Keratinocyte (primary cell): ENCODE measurements around the gene KCNQ1OT1. TPM values are rescaled to one million over a fixed set of nuclear protein-coding genes. Genes with fewer than 3 reads are reported as not detected.

ENCODE experiments used
- DNase-seq: peaks from one replicate; pipeline ENCODE4 v3.0.0-alpha.2; 2011; ENCODE audit warnings: low read depth, missing footprints, low spot score
- FAIRE-seq: peaks from 2 replicates; lab custom pipeline; 2011; peaks lifted over from hg19 to GRCh38; lab: Jason Lieb, UNC
- H2AFZ ChIP-seq: 2 replicates; pipeline ENCODE4 v1.6.0; 2012; ENCODE audit warnings: low read length, control low read depth, inconsistent platforms; ENCODE audit not compliant: control insufficient read depth
- H3K27ac ChIP-seq: 2 replicates; pipeline ENCODE4 v1.5.1; 2011; ENCODE audit warnings: low read length; ENCODE audit not compliant: control insufficient read depth, insufficient read depth
- H3K27me3 ChIP-seq: 3 replicates; pipeline ENCODE4 v1.6.0; 2011; ENCODE audit warnings: low read length; ENCODE audit not compliant: control insufficient read depth, insufficient read depth; ENCODE audit errors: extremely low read depth
- H3K36me3 ChIP-seq, 2 experiments: 2 replicates in 1 of 2; 3 replicates in 1 of 2; pipeline ENCODE4 v1.5.1; 2011; ENCODE audit warnings: low read length in 2 of 2, mild to moderate bottlenecking in 1 of 2; ENCODE audit not compliant: control insufficient read depth in 2 of 2, insufficient read depth in 2 of 2; ENCODE audit errors: extremely low read depth in 1 of 2
- H3K4me1 ChIP-seq: 3 replicates; pipeline ENCODE4 v1.5.1; 2011; ENCODE audit warnings: low read length; ENCODE audit not compliant: control insufficient read depth, insufficient read depth; ENCODE audit errors: extremely low read depth
- H3K4me2 ChIP-seq: 3 replicates; pipeline ENCODE4 v1.6.0; 2011; ENCODE audit warnings: low read depth, low read length; ENCODE audit not compliant: control insufficient read depth, insufficient read depth; ENCODE audit errors: extremely low read depth
- H3K4me3 ChIP-seq, 3 experiments: fragments of 200-600 bp in 1 of 3; sonication (generic) in 1 of 3; 2 replicates in 2 of 3; 3 replicates in 1 of 3; pipeline ENCODE4 v1.5.1; 2011 to 2016; ENCODE audit warnings: low read length in 3 of 3, mild to moderate bottlenecking in 3 of 3, control low read depth in 2 of 3, inconsistent platforms in 1 of 3, low read depth in 1 of 3, mixed read lengths in 1 of 3, mixed run types in 1 of 3, moderate library complexity in 1 of 3; ENCODE audit not compliant: control insufficient read depth in 2 of 3, insufficient read depth in 2 of 3; ENCODE audit errors: extremely low read depth in 1 of 3
- H3K79me2 ChIP-seq: 2 replicates; pipeline ENCODE4 v1.6.0; 2012; ENCODE audit warnings: low read length; ENCODE audit not compliant: control insufficient read depth, insufficient read depth
- H3K9ac ChIP-seq: 3 replicates; pipeline ENCODE4 v1.6.0; 2011; ENCODE audit warnings: low read length; ENCODE audit not compliant: control insufficient read depth, insufficient read depth; ENCODE audit errors: extremely low read depth
- H3K9me1 ChIP-seq: 3 replicates; pipeline ENCODE4 v1.6.0; 2011; ENCODE audit warnings: low read length; ENCODE audit not compliant: control insufficient read depth, insufficient read depth; ENCODE audit errors: extremely low read depth
- H3K9me3 ChIP-seq: 2 replicates; pipeline ENCODE4 v1.5.1; 2012; ENCODE audit warnings: low read depth, low read length; ENCODE audit not compliant: control insufficient read depth
- H4K20me1 ChIP-seq: 3 replicates; pipeline ENCODE4 v1.6.0; 2011; ENCODE audit warnings: low read length; ENCODE audit not compliant: control insufficient read depth, insufficient read depth; ENCODE audit errors: extremely low read depth
- EZH2 ChIP-seq: IDR thresholded peaks from one replicate; pipeline ENCODE4 v1.6.1; 2012; ENCODE audit warnings: inconsistent platforms, mild to moderate bottlenecking, low read length, moderate library complexity
- dilution Hi-C: fragments of 300-500 bp; cut with MboI; formaldehyde crosslinking; loops from one replicate; pipeline ENCODE4 v1.7.0; 2020; ENCODE audit warnings: low sequenced_read_pairs; ENCODE audit not compliant: extremely low pct_ligation_motif_present
- polyA plus RNA-seq, 5 experiments: library from polyadenylated mRNA; depleted of rRNA in 3 of 5; stranded (reverse) in 3 of 5; stranded (forward) in 1 of 5; unstranded in 1 of 5; fragments of >200 nt; gene quantifications; 1 replicate in 1 of 5; 2 replicates in 3 of 5; 3 replicates in 1 of 5; pipeline versions ENCODE4 v1.2.1 to v1.2.3, GENCODE V29; 2011 to 2012; ENCODE audit warnings: missing spikeins in 2 of 5, low read depth in 1 of 5, low replicate concordance in 1 of 5
- TF ChIP-seq, protein P1 (sequence below), 3 experiments: IDR thresholded peaks in 1 of 3; conservative IDR thresholded peaks in 1 of 3; optimal IDR thresholded peaks in 1 of 3; 2 replicates in 2 of 3; 3 replicates in 1 of 3; pipeline versions ENCODE3 to v1.5.1; 2011; ENCODE audit warnings: low read length in 3 of 3, mild to moderate bottlenecking in 3 of 3, moderate library complexity in 2 of 3, control low read depth in 1 of 3, inconsistent platforms in 1 of 3; ENCODE audit not compliant: insufficient read depth in 2 of 3; ENCODE audit errors: extremely low read depth in 1 of 3

KCNQ1OT1 gene
- polyA plus RNA-seq, 1 donor (not counting 4 experiments of a cell fraction or from before 2014, with no cell fraction given): 0.07 TPM

DNA sequence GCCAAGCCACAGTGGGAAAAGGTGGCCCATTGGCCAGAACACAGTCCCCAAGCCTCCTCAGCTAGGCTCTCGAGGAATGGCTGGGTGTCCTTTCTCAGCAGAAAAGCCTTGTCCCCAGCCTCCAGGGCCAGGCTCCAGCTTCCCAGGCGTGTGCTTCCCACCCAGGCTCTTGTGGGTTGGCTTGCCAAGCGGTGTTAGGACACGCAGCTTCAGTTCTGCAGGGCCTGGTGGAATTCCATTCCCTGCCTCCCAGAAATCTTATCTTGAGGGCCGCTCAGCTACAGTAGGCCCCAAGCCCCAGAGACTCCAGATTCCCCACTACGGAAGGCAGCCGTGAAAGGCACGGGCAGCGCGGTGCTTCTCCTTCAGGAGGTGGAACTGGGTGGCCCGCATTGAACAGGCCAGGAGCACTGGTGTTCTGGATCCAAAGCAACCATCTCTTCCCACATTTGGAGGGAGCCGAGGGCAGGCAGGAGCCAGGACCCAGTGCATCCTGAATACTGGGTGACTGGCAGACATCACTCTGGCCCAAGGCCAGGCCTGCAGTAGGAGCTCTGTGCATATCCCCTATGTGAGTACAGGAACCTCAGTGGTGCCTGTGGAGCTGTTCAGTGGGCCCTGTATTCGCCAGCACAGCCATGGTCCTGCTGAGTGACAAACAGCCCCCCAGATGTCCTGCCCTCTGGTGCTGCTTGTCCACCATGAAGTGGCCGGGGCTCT lies 16.7 kb upstream of the KCNQ1OT1 start:
- TF ChIP-seq EZH2: no peak
- TF ChIP-seq, protein P1, sequence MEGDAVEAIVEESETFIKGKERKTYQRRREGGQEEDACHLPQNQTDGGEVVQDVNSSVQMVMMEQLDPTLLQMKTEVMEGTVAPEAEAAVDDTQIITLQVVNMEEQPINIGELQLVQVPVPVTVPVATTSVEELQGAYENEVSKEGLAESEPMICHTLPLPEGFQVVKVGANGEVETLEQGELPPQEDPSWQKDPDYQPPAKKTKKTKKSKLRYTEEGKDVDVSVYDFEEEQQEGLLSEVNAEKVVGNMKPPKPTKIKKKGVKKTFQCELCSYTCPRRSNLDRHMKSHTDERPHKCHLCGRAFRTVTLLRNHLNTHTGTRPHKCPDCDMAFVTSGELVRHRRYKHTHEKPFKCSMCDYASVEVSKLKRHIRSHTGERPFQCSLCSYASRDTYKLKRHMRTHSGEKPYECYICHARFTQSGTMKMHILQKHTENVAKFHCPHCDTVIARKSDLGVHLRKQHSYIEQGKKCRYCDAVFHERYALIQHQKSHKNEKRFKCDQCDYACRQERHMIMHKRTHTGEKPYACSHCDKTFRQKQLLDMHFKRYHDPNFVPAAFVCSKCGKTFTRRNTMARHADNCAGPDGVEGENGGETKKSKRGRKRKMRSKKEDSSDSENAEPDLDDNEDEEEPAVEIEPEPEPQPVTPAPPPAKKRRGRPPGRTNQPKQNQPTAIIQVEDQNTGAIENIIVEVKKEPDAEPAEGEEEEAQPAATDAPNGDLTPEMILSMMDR (optimal IDR thresholded peaks at IDR 0.05 in 1 of 3, IDR thresholded peaks at IDR 0.05 in 1 of 3, conservative IDR thresholded peaks at IDR 0.05 in 1 of 3; ENCODE audit: extremely low read depth in 1 of 3, insufficient read depth in 2 of 3, low read length in 3 of 3): no peak
- Histone ChIP-seq H3K9me3 (no peaks in the 10 kb centered on the region), H3K27me3 (peaks cover 47% of the 10 kb centered on the region), H2AFZ (no peak overlapping the region), H3K9ac (no peak overlapping the region), H3K27ac (no peak overlapping the region), H3K4me2 (no peak overlapping the region), H4K20me1 (peaks cover 3% of the 10 kb centered on the region), H3K4me1 (no peaks in the 10 kb centered on the region), H3K4me3 (no peak overlapping the region), H3K36me3 (no peaks in the 10 kb centered on the region), H3K79me2 (no peaks in the 10 kb centered on the region), H3K9me1 (no peaks in the 10 kb centered on the region)
- dilution Hi-C loops: no loop called here
- FAIRE-seq (no peak), DNase-seq (no peak)

DNA sequence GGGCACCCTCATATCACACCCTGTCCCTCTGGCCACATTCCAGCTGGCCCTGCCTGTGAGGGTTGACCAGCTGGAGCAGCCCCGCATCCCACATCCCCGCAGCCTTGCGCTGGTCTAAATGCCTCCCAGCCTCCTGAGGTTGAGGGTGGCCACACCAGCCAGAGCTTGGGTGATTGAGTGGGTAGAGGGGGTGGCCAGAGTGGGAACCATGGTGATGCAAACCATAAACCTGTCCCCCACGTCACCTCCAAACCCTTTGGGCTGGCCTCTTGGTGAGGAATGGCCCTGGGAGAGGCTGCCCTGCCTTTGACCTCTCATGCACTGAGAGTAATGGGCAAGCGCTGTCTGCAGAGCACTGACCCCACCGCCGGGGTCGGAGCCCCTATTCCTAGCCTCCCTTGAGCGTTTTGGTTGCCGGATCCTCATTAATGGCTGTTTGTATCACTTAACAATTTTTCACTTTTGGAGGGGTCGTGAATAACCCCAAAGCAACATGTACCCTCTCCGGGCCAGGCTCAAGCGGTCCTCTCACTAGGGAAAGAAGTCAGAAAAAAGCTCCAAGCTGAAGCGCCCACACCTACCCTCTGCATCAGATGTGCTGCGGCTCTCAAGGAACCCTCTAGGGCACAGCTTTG lies 16.0 kb upstream of the KCNQ1OT1 start:
- TF ChIP-seq, protein P1 (optimal IDR thresholded peaks at IDR 0.05 in 1 of 3, IDR thresholded peaks at IDR 0.05 in 1 of 3, conservative IDR thresholded peaks at IDR 0.05 in 1 of 3; ENCODE audit: extremely low read depth in 1 of 3, insufficient read depth in 2 of 3, low read length in 3 of 3): no peak
- no peak for TF ChIP-seq EZH2
- dilution Hi-C loops: no loop called here
- no peaks in the 10 kb centered on the region for H3K36me3 ChIP-seq
- FAIRE-seq (no peak), DNase-seq (no peak)
- no peak overlapping the region for H3K4me2 ChIP-seq
- H3K27me3 ChIP-seq: peaks cover 47% of the 10 kb centered on the region
- no peak overlapping the region for H3K9ac ChIP-seq
- no peaks in the 10 kb centered on the region for H3K9me3 ChIP-seq
- H3K9me1 ChIP-seq: no peaks in the 10 kb centered on the region
- H3K79me2 ChIP-seq: no peaks in the 10 kb centered on the region
- H4K20me1 ChIP-seq: peaks cover 3% of the 10 kb centered on the region
- H3K4me1 ChIP-seq: no peaks in the 10 kb centered on the region
- H3K4me3 ChIP-seq: no peak overlapping the region
- no peak overlapping the region for H2AFZ ChIP-seq
- H3K27ac ChIP-seq: no peak overlapping the region
